GM18909 (cell line): Measurements from ENCODE around the gene FAM53B.
A peak's percentile ranks its signal among the peaks of the same experiment; 100 is the strongest.

Experiments used
- ATAC-seq: cut with Tn5 transposase; IDR thresholded peaks from one replicate; pipeline ENCODE4 v1.9.1; 2021; ENCODE audit warnings: mild to moderate bottlenecking; ENCODE audit not compliant: unreplicated experiment, poor library complexity

FAM53B gene

DNA sequence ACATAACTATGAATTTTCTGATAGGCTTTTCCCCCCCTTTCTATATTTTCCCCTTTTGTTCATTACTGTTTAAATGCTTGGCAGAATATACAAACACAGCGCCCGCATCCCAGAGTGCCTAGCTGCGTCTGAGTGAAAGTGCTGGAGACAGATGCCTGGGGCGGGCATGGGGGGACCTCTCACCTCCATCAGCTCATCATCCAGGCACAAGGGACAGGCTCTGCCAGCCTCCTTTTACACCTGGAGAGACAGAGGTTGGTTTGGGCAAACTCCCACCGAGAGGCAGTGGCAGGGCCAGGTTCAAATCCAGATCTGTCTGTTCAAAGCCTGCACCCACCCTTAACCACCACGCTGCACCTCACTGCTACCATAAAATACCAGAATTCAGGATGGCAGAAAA, 104.5 kb downstream of the FAM53B start:
- no peak for ATAC-seq

DNA sequence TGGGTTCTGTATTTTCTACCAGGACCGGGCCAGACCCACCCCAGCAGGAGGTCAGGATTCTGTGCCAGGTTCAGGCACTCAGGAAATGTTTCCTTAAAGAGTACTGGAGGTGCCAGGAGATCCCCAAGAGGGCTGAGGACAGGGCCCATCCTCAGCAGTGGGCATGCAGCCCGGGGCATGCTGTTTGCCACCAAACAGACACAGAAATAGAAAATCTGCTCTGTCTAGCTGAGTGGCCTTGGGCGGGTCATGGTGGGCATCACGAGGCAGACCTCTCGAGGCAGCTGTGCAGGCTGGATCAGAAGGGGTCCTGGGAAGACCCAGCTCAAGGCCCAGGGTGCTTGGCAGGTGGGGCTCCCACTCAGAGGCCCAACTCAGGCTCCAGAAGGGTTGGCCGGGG, 105.0 kb downstream of the FAM53B start:
- no peak for ATAC-seq

DNA sequence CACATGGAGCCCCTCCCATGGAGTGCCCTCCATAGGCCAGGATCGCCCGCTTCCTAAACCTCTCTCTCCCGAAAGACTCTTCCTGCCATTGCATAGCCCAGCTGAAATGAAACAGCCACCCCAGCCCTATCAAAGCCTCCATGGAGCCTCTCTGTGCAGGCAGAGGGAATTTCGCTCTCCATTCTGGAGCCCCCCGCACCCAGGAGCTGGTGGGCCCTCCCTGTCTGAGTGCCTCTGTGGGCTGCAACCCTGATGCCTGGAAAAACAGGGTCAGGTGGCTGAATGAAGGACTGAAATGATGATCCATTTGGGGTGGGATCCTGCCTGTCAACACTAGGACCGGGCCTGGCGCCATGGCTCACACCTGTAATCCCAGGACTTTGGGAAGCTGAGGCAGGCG, 106.4 kb downstream of the FAM53B start:
- ATAC-seq, result no peak

DNA sequence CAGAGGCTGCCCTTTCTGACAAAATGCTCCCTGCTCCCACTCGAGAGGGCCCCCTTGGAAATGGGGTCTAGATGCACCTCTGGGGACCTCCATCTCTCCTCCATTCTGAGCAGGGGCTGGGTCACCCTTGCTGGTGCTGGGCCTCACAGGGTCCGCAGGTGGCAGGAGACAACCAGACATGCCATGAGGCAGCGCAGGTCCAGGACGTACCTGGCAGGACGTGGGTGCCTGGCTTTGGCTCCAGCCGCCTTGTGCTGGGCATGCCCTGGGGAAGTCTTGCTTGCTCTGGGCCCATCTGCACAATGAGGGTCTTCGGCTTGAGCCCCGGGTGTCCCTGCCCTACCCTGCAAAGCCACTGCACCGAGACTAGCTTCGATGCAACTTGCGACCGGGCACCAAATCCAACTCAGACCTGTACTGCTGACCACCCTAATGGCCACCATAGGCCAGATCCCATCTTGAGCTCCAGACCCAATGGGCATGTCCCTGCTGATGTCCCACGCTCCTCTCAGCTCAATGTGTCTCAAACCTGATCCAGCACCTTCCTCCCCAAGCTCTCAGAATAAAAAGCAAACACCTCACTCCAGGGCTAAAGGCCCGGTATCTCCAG, 107.0 kb downstream of the FAM53B start:
- ATAC-seq, result no peak

DNA sequence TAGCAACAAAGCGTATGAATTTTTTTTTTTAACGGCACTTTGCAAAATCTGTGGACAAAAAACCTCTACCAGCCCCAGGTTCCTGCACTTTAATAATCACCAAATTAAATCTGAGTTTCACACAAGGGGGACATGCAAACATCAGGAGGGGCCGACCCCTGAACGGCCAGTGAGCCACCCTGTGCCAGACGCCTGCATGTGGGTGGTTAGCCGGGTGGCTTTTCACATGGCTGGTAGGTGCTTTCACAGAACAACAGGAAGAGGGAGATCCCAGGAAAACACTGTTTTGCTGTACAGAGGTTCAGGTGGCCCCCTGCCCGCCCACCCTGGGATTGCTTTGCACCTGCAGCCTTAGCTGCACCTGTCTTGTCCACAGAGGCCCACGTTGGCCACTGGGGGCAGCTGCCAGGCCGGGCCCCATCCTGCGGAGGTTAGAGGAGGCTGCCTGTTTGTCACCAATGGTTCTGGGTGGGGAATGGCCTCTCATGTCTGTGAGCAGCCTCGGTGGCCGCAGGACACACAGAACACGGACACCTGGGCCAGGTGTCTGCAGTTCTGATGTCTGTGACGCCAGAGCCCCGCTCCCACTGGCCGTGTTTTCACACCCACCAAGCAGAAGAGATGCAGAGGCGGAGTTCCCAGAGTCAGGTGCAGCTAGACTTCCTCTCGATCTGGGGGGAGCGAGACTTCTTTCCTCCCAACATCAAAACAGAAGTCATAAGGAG, 107.7 kb downstream of the FAM53B start:
- ATAC-seq, result no peak

DNA sequence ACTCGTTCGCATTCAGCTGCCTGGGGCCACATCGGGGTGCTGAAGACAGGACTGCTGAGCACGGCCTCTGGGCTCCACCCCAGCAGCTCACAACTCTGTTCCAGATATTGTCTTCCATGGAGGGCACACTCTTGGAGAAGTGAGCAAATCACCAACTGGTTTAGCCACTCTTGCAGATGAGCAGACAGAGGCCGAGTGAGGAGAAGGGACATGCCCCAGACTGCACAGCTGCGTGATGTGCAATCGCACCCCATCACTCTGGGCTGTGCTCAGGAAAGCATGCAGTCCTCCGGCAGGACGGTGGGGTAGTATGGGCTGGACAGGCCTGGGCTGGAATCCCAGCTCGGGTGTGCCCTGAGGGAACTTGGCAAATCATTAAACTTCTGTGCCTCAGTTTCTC, 111.6 kb downstream of the FAM53B start:
- ATAC-seq, result no peak

DNA sequence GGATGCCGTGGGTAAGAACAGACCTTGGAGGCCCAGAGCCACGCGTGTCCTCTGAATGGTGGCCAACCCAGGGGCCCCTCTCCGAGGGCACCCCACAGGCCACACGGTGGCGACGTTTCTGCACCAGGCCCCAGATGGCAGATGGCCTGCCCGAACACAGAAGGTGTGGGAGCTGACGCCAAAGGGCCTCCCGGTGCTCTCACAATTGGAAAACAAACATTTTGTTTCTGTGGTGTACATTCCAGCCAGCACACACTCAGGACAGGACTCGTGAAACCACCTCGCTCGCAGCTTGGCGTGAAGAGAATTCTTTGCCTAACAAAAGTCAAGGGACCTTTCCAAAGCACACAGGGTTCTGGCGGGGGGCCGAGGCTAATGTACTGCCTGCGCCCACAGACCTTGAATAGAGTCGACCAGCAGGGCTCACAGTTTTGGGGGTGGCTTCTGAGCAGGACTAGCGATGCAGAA, 112.1 kb downstream of the FAM53B start:
- no peak for ATAC-seq

DNA sequence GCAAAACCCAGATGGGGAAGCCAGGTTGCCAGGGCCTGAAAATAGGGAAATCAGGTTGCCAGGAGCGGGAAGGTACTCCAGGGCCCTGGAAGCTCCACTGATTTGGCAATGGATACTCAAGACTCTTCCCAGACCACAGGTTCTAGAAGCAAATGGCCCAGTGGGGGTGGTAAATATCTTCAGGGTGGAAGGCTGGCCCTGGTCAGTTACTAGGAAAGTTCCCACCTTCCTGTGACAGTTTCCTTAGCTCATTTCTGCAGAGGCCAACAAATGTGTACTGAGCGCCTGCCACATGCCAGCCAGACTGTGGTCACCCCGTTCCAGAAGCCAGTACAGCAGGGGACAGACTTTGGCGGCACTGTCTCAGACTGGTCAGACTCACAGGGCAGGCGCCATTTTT, 113.6 kb downstream of the FAM53B start:
- ATAC-seq, result no peak

DNA sequence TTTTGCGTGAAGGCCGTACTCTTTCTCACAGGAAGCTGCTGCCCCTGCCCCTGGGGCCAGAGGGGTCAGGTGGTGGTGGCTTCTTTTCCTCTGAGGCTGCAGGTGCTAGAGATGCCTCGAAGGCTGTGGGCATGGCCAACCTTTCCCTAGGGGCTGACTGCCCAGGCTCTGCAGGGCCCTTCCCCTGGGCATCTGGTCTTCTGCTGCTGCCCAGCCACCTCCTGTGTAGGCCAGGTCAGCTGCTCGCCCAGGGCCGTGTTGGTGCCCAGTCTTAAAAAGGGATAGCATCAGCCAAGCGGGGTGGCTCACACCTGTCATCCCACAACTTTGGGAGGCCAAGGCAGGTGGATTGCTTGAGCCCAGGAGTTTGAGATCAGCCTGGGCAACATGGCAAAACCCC, 114.3 kb downstream of the FAM53B start:
- ATAC-seq, result no peak

DNA sequence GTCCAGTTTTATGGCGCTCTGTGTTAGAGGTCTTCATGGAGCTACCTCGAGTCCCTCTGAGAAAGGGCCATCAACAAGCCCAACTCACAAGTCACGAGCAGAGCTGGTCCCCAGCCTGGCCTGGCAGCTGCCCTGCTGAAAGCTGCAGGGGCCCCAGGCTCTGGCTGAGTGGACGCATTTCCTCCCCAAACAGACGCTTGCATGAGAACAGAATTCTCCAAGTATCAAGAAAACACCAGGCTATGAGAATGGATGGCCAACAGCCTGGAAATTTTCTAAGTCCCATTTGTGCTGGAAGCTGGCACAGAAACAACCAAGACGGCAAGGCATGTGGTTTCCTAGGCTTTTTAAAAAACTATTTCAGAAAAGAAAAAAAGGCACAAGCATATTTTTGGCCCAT, 114.8 kb downstream of the FAM53B start:
- ATAC-seq, result no peak

DNA sequence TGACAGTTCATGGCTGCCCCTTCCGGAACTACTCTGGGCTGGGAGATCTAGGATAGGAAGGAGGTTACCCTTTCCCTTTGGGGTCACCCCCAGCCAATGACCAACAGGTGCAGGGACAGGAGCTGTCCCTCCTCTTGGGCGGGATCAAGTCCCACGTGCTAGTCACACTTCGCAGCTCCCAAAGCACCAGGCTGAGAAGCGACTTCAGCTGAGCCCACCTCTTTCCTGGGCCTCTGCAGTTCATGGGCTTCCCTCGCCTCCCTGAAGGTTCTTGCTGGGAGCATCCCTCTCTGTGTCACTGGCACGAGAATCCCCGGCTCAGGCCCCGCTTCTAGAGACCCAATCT, 115.5 kb downstream of the FAM53B start:
- no peak for ATAC-seq

DNA sequence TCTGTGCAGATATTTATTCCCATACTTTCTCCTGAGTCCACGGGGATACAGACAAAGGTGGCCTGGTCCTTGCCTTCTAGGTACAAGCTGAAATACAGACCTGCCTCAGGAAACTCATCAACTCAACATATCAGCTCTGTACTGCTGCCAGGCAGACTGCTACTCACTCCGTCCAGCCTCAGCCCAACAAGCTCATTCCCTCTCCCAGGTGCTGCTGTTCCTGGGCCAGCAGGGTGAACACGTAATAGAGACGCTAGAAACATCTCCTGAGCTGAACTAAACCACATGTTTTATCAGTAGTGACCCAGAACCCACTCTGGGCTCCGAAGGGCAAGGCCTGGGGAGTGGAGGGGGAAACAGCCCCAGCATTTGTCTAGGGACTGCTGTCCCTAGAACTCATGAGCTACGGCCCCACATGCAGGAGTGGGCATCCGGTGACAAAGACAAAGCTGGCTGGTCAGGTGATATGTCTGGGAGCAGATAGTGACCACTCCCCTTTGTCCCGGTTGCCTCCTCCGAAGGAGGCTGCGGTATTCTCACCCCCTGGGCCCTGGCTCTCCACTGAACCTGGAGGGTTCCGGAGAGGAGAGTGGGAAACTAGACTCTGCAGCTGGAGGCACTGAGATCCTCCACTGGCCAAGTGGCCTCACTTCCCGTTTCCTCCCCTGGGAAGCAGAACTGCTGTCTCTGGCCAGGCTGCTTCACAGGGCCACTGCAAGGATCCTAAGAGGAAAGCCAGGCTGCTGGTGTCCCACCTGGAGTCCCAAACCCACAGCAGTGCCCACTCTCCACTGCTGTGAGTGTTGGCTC, 116.1 kb downstream of the FAM53B start:
- no peak for ATAC-seq

DNA sequence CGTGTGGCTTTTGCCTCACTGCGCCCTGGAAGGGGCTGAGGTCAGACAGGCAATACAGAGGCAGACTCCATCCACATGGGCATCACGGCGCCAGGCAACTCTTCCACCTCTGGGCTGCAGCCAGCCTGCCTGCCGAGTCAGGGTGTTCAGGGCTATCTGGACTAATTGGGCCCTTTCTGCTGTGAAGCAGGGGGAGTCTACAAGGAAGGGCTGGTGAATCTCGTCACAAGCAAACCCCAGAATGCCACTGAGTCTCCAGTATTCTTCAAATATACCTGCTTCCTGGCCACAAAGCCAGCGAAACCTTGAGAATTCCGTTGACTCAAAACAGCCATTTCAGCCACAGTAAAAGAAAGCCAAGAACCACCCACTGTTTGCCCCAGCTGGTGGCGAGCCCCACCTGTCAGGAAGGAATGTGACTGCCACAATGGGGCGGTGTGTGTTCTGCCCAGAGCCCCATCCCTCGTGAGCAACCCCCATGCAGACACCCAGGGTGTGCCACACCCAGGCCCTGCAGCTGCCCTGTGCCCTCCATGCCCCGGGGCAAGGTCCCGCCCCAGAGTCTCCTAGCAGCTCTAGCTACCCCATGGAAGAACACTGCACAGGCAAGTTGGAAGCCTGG, 117.3 kb downstream of the FAM53B start:
- peak; percentile 69 for ATAC-seq

DNA sequence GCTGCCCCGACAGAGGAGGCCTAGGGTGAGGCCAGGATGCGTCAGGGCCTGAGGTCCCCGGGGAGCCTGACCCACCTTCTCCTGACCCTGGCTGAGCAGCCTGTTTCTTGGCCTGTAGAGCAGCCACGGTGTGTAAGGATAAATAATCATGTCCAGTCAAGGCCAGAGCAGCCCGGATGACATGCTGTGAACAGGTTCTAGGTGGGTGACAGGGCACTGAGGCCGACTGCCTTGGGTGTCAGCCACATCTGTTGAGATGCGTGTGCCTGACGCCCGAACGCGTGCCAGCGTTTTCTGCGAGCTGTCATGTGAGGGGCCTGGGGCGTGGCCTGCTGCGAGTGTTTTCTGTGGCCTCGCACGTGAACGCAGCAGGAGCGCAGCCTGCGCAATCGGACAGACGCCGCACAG, 118.3 kb downstream of the FAM53B start:
- ATAC-seq, result no peak

DNA sequence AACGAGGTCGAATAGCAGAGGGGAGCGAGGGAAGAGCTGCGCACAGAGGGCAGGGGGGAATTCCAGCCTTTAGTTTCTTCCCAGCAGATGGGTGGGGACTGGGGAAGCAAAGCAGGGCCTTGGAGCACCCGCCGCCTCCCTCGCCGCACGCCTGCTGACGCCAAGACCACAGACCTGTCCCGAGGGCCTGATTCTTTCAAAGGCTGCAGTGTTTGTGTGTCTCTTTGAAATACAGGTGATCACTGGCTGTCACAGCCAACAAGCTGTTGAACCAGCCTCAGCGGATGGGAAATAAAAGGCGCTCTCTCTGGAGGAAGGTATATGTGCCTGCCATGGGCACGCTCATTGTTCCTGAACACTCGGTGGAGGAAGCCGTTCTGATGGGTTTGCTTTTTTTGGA, 119.3 kb downstream of the FAM53B start:
- no peak for ATAC-seq

DNA sequence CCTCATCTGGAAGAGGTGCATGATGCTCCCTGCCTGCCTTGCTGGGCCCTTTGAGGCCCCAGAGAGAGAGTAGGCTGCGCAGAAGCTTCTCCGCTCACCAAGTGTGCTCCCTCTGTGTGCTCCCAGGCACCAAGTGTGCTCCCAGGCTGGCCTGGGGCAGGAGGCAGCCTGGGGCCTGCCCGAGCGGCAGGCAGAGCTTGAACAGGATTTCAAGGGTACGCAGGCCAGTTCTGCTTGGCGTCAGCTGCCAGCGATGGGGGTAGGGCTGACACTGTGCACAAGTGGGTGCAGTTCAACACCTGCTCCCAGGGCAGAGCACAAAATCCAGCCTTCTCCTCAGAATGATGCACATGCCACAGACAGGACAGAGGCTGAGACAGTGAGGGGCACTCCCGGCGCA, 119.7 kb downstream of the FAM53B start:
- ATAC-seq, result no peak

DNA sequence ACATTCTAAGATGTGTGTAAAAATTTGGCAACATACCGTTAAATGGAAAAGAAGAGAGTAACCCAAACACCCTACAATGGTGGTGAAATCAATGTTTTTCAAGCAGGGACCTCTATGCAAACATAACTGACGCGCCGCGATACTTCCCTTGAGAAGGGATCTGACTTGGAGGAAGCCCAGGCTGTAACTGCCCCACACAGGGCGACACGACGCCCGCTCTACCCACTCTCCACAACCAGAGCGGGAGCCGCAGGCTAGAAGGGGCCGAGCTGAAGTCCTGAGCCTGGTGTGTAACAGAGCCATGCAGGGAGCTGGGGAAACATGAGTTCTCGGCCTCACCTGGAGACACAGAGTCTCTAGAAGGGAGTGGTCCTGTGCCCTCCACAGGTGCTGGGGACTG, 120.2 kb downstream of the FAM53B start:
- no peak for ATAC-seq

DNA sequence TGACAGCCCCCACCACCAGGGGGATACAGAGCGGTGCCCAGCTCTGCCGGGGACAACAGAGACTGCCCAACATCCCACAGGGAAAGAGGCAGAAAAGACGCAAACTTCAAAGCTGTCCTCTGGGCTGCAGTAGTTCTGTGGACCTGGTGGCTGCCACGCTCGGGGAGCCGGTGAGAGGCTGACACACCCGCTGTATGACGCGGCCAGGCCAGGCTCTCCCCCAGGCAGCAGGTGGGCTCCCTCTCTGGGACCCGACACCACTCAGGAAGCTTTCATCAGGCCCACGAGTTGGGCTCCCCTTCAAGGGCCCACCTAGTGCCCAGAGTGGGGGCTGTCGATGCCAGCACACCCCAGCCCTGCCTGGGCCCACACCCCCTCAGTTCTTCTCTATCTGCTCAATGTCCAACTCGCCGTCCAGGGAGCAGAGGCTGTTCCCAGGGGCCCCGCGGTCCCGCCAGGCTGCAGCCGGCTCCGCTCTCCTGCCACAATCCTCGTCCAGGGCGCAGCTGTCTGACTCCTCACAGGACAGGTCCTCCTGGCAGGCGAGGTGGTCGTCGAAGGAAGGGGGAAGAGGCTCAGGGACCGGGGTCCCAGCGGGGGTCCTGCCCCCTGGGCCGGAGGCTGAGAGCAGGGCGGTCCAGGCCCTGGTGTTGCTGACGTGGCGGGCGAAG, 121.2 kb downstream of the FAM53B start:
- no peak for ATAC-seq

DNA sequence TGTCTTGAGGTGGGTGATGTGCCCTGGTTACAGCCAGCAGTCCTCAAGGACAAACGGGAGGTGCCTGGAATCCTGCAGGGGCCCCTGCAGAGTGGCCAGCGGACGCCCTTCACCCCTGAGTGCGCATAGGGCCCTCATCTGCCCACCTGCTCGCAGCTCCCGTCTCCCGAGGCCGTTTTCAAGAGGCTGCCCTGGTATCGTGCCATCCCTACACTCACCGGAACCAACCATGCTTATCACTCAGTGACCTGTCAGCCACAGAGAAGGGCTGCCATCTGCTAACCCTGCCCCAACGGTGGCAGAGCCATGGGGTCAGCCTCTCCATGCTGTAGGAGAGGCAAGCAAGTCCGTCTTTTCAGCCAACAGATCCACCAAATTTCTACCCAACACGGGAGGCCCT, 122.0 kb downstream of the FAM53B start:
- no peak for ATAC-seq

DNA sequence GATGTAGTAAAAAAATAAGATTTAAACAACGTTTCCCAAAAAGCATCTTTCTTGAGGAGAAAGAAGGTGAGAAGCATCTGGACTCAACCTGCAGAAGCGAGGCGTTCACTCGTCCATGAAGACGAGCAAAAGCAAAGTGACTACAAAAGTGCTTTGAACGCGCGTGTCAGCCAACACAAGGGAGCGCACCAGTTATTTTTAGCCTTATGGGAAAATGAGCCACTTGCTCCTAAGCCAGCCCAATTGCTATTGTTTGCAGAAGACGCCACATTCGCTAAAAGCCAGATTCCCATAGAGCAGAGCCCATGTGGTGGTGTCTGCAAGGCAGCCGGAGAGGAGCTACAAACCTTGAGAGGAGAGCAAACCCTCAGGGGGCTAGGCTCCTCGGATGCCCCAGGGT, 122.5 kb downstream of the FAM53B start:
- no peak for ATAC-seq
